RKO (cell line): ENCODE results near the gene NSMCE1.

Experiments used
- DNase-seq: peaks from one replicate; pipeline ENCODE4 v3.0.0-alpha.2; 2016; ENCODE audit warnings: low spot score

The NSMCE1 gene

DNA sequence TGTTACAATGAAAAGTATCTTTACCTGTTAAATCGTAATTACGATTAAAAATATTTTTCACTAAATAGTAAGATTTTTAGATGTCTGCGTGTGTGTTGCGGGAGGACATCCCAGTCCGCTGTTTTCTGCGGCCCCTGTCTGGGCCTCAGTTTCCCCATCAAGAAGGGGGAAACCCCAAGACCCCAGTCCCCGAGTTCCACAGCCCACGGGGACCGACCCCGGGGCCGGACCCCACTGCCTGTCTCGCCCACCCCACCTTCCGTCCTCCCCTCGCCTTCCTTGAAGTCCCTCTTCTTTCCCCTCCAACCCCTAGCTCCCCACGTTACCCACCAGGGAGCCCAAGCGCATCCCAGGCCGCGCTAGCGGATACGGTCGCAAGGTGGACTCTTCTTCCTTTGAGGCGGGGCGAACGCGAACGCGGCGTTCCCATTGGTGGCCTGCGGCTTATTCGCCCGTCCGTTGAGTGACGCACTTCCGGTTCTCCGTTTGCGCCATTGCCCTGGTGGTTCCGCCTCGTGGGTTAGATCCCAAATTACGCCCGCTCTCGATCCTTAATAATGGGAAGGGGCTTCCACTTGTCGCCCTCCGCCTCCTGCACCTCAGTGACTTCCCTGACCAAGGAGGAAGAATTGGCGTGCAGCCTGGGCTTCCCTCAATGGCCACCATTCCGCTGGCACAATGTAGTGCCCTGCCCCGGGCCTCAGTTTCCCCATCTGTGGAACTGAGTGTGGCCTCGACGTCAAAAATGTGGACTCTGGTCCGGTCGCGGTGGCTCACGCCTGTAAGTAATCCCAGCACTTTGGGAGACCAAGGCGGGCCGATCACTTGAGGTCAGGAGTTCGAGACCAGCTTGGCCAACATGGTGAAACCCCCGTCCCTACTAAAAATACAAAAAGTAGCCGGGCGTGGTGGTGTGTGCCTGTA, at the start of gene NSMCE1:
Gene NSMCE1 (minus strand): TSS at position 397 of the 924 bp plus-strand sequence. CDS start 11,202 bp downstream, outside the sequence.
- DNase-seq, result peak; percentile 95

DNA sequence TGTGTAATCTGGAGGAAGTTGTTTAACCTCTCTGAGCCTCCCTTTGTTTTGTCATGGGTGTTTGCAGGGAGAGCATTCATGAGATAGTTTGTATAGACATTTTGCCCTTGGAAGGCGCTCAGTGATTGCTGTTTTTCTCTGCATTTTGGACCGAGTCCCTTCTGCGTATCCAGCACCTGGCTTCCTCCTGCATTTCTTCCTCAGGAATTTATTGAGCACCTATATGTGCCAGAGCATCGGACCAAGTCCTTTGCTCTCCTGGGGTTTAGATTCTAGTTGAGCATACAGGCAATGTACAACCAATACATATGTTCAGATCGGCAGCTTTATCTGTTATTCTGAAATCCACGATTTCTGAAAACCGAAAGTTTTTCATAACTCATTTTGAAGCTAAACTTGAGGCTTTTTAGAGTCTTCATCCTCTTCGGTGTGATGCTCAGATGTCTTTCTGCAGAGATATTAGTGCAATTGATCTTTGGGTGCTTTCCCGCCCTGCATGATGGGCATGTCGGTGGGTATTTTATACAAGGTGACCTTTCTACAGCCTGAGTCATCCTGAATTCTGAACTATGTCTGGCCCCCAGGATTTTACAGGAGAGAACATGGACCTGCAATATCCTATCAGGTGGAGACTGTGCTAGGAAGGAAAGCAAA, 49.3 kb upstream of the NSMCE1 start:
- DNase-seq, result no peak

- DNase-seq, result no peak
Measured at GRCh38 chr16:27317320-27317719, 48.7 kb upstream of the NSMCE1 start.

DNA sequence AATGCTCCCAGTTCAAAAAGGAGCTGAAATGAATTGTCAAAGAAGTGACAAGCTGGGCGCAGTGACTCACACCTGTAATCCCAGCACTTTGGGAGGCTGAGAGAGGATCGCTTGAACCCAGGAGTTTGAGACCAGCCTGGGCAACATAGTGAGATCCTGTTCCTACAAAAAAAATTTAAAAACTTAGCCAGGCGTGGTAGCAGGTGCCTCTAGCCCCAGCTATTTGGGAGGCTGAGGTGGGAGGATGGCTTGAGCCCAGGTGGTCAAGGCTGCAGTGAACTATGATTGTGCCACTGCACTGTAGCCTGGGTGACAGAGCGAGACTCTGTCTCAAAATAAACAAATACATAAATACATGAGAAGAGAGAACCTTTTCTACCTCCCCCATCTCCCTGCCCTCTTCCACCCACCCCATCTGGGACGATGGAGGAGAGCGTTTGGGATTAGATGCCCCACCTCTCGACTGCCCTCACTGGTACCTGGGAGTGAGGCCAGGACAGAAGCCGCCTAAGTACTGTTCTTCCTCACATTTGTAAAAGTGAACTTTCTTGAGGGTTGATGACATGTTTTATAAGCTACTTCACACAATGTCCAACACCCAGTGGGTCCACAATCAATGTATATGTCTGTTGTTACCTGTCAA, 47.6 kb upstream of the NSMCE1 start:
- DNase-seq, result no peak

GRCh38 chr16:27315333-27316037, 46.9 kb upstream of the NSMCE1 start:
- DNase-seq, result peak; percentile 59

DNA sequence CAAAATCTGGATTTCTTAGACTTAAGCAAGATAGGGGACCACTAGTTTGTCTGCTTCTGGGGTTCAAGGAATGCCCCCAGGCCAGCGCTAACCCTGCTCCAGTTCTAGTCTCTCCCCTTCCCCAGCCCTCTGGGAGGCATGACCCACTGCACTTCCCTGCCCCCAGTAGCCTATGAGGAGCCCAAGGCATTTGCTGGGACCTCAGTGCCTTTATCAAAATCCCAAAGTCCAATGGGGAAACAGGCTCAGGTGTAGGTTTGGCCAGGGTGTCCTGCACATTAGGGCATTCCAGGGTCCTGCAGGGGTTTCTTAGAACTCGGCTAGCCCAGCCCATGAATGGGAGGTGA, 46.4 kb upstream of the NSMCE1 start:
- no peak for DNase-seq

GRCh38 chr16:27314161-27314723, 45.7 kb upstream of the NSMCE1 start:
- peak; percentile 82 for DNase-seq

DNA sequence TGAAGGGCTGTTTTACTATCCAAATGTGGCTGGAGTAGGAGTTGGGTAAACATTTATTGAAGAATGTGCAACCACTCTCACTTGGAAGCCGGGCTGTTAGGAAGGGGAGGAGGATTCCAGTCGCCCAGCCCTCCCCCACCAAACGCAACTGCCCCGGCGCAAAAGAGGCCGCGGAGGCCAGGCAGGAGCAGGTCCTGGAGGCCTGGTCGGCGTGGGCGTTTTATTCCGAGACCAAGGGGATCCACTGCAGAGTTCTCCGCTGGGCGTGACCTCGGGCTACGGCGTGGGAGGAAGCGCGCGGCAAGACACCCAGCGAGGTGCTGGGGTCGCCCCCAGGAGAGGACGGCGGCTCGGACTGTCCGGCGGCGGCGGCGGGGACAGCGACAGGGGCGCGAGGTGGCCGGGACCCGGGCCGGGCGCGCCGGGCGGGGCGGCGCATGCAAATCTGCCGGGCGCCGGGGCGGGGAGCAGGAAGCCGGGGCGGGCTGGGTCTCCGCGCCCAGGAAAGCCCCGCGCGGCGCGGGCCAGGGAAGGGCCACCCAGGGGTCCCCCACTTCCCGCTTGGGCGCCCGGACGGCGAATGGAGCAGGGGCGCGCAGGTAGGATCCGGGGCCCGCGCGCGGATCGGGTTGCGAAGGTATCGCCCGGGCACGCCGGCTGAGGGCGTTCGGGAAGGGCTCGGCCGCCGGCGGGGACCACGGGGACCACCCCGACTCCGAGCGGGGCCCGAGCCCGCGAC, 45.0 kb upstream of the NSMCE1 start, which contains the start of gene IL4R:
Gene IL4R (plus strand): TSS at position 553 of the 739 bp plus-strand sequence. CDS start 26,230 bp downstream, outside the sequence.
- DNase-seq, result peak; percentile 64

GRCh38 chr16:27312580-27313421, 44.2 kb upstream of the NSMCE1 start:
- DNase-seq, result no peak

- DNase-seq, result no peak
Measured at GRCh38 chr16:27311897-27312303, 43.3 kb upstream of the NSMCE1 start.

- DNase-seq, result peak; percentile 54
Measured at GRCh38 chr16:27311448-27311830, 42.9 kb upstream of the NSMCE1 start.

- DNase-seq, result no peak
Measured at GRCh38 chr16:27310576-27311447, 42.2 kb upstream of the NSMCE1 start.

GRCh38 chr16:27308792-27309191, 40.2 kb upstream of the NSMCE1 start:
- no peak for DNase-seq

GRCh38 chr16:27305839-27306442, 37.4 kb upstream of the NSMCE1 start:
- no peak for DNase-seq

- DNase-seq, result no peak
Measured at GRCh38 chr16:27304881-27305745, 36.5 kb upstream of the NSMCE1 start.

GRCh38 chr16:27304102-27304501, 35.5 kb upstream of the NSMCE1 start:
- DNase-seq, result no peak

GRCh38 chr16:27303256-27304100, 34.9 kb upstream of the NSMCE1 start:
- no peak for DNase-seq
